Suprapubic skin (tissue), 4 donors: ENCODE results near the gene PARPBP.
"Not testable (repeated sequence)": the region's sequence is repeated elsewhere in the genome, so short reads cannot be mapped to it uniquely, and the experiment has no call there.

ENCODE experiments used
- CTCF ChIP-seq, 2 donors: fragments of 200-600 bp in 1 of 2; fragments of 450-650 bp in 1 of 2; sonication (generic) in 1 of 2; IDR thresholded peaks; one replicate each; pipeline ENCODE4 v1.5.1; 2016 to 2019; ENCODE audit warnings: antibody characterized with exemption in 2 of 2, mild to moderate bottlenecking in 1 of 2, moderate library complexity in 1 of 2
- EP300 ChIP-seq: sonication (generic); formaldehyde crosslinking; IDR thresholded peaks from one replicate; pipeline ENCODE4 v1.6.1; 2017; ENCODE audit warnings: antibody characterized with exemption
- POLR2A ChIP-seq, 2 donors: fragments of 450-650 bp; IDR thresholded peaks; one replicate each; pipeline ENCODE4 v1.6.1; 2017; ENCODE audit warnings: antibody characterized with exemption in 2 of 2, mild to moderate bottlenecking in 2 of 2, moderate library complexity in 2 of 2
- POLR2AphosphoS5 ChIP-seq, 3 donors: sonication (generic); formaldehyde crosslinking; IDR thresholded peaks; one replicate each; pipeline ENCODE4 v1.6.1; 2017; ENCODE audit warnings: antibody characterized with exemption in 3 of 3

GRCh38 chr12:102155206-102155605 is 35.2 kb downstream of the PARPBP start:
- not testable (repeated sequence) for TF ChIP-seq POLR2A (IDR thresholded peaks at IDR 0.05); POLR2AphosphoS5 (IDR thresholded peaks at IDR 0.05); CTCF (IDR thresholded peaks at IDR 0.05); EP300
